ENCODE data around the gene NKG7. TPM values are rescaled to one million over a fixed set of nuclear protein-coding genes. Genes with fewer than 3 reads are reported as not detected.

Gene NKG7
- total and polyA plus RNA-seq, 2 of the 13 experiments (the other 11 are each of a cell fraction or from before 2014, with no cell fraction given): 0.40 TPM; not detected in 1

DNA sequence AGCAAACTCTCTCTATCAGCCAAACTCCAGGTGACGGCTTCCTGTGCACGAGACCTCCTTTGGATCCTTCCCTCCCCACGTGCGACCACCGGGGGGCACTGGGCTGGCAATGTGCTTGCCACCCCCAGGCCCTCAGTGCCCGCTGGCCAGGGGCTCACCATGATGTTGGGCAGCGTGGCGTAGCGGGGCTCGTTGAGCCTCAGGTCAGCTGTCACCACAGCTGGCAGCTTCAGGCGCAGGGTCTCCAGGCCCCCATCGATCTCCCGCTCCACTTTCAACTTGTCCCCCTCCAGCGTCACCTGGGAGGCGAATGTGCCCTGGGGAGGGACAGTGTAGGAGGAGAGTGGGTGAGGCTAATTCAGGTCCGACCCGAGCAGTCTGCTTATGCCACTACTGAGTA, 25.7 kb downstream of the NKG7 start (continued):
- TF ChIP-seq ZC3H4 (CRISPR knock-in tag; IDR thresholded peaks at IDR 0.05; ENCODE audit: borderline replicate concordance) (peak; percentile 66; the same call in 1 of the 2 replicates), ZHX1 (CRISPR knock-in tag; IDR thresholded peaks at IDR 0.05; ENCODE audit: low read depth) (no peak), RBFOX2 (IDR thresholded peaks at IDR 0.05; ENCODE audit: low read depth, low read length) (peak; percentile 91), ZNF782 (CRISPR knock-in tag; IDR thresholded peaks at IDR 0.05; ENCODE audit: borderline replicate concordance) (no peak), FOXA1 (IDR thresholded peaks at IDR 0.05) (no peak), FOXA1 (CRISPR knock-in tag; IDR thresholded peaks at IDR 0.05) (no peak), NRL (CRISPR knock-in tag; IDR thresholded peaks at IDR 0.05; ENCODE audit: borderline replicate concordance) (0 out of 2 replicates have a peak, but pooled peaks have one; percentile 30), KIAA2018 (CRISPR knock-in tag; IDR thresholded peaks at IDR 0.05; ENCODE audit: borderline replicate concordance) (no peak), ATRX (CRISPR knock-in tag; IDR thresholded peaks at IDR 0.05; ENCODE audit: borderline replicate concordance) (no peak), JDP2 (CRISPR knock-in tag; IDR thresholded peaks at IDR 0.05; ENCODE audit: borderline replicate concordance) (no peak), SIX4 (CRISPR knock-in tag; IDR thresholded peaks at IDR 0.05) (no peak), RBM39 (IDR thresholded peaks at IDR 0.05; ENCODE audit: low read depth, low read length, poor library complexity, severe bottlenecking) (peak; percentile 51), ZNF441 (CRISPR knock-in tag; IDR thresholded peaks at IDR 0.05; ENCODE audit: borderline replicate concordance) (0 out of 2 replicates have a peak, but pooled peaks have one; percentile 6)
- TF ChIP-seq, protein P1, sequence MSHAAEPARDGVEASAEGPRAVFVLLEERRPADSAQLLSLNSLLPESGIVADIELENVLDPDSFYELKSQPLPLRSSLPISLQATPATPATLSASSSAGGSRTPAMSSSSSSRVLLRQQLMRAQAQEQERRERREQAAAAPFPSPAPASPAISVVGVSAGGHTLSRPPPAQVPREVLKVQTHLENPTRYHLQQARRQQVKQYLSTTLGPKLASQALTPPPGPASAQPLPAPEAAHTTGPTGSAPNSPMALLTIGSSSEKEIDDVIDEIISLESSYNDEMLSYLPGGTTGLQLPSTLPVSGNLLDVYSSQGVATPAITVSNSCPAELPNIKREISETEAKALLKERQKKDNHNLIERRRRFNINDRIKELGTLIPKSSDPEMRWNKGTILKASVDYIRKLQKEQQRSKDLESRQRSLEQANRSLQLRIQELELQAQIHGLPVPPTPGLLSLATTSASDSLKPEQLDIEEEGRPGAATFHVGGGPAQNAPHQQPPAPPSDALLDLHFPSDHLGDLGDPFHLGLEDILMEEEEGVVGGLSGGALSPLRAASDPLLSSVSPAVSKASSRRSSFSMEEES (CRISPR knock-in tag; IDR thresholded peaks at IDR 0.05): no peak
- TF ChIP-seq, protein P2, sequence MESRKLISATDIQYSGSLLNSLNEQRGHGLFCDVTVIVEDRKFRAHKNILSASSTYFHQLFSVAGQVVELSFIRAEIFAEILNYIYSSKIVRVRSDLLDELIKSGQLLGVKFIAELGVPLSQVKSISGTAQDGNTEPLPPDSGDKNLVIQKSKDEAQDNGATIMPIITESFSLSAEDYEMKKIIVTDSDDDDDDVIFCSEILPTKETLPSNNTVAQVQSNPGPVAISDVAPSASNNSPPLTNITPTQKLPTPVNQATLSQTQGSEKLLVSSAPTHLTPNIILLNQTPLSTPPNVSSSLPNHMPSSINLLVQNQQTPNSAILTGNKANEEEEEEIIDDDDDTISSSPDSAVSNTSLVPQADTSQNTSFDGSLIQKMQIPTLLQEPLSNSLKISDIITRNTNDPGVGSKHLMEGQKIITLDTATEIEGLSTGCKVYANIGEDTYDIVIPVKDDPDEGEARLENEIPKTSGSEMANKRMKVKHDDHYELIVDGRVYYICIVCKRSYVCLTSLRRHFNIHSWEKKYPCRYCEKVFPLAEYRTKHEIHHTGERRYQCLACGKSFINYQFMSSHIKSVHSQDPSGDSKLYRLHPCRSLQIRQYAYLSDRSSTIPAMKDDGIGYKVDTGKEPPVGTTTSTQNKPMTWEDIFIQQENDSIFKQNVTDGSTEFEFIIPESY (CRISPR knock-in tag; IDR thresholded peaks at IDR 0.05): 0 out of 2 replicates have a peak, but pooled peaks have one; percentile 26

All from HepG2 (cell line).